Fibroblast of lung (primary cell): ENCODE measurements around the gene EIF3J. TPM values are rescaled to one million over a fixed set of nuclear protein-coding genes. Genes with fewer than 3 reads are reported as not detected.

Experiments
- DNase-seq, 2 donors: peaks; one replicate each; pipeline versions ENCODE4 v3.0.0 to v3.0.0-alpha.2; 2010; ENCODE audit warnings: low read depth in 2 of 2
- H2AFZ ChIP-seq: 2 replicates; pipeline ENCODE4 v1.5.1; 2012; ENCODE audit warnings: low read length, control low read depth, inconsistent platforms
- H3K27ac ChIP-seq: 2 replicates; pipeline ENCODE4 v1.5.1; 2011; ENCODE audit warnings: low read length, control low read depth; ENCODE audit not compliant: insufficient read depth
- H3K27me3 ChIP-seq: 2 replicates; pipeline ENCODE4 v1.5.1; 2011; ENCODE audit warnings: mild to moderate bottlenecking, low read length; ENCODE audit not compliant: control insufficient read depth, insufficient read depth
- H3K36me3 ChIP-seq: 2 replicates; pipeline ENCODE4 v1.5.1; 2011; ENCODE audit warnings: low read length; ENCODE audit not compliant: control insufficient read depth, insufficient read depth
- H3K4me1 ChIP-seq: 2 replicates; pipeline ENCODE4 v1.5.1; 2011; ENCODE audit warnings: low read length; ENCODE audit not compliant: control insufficient read depth, insufficient read depth; ENCODE audit errors: extremely low read depth
- H3K4me2 ChIP-seq: 2 replicates; pipeline ENCODE4 v1.5.1; 2011; ENCODE audit warnings: low read length, control low read depth; ENCODE audit not compliant: insufficient read depth; ENCODE audit errors: extremely low read depth
- H3K4me3 ChIP-seq, 4 experiments: fragments of 200-600 bp in 1 of 4; sonication (generic) in 1 of 4; replicated peaks in 1 of 4; 2 replicates each; pipeline ENCODE4 v1.5.1; 2011 to 2016; ENCODE audit warnings: low read length in 4 of 4, low read depth in 3 of 4, mild to moderate bottlenecking in 3 of 4, control low read depth in 2 of 4, inconsistent platforms in 1 of 4, mixed read lengths in 1 of 4; ENCODE audit not compliant: insufficient read depth in 1 of 4; ENCODE audit errors: control extremely low read depth in 1 of 4
- H3K79me2 ChIP-seq: 2 replicates; pipeline ENCODE4 v1.5.1; 2012; ENCODE audit warnings: mild to moderate bottlenecking, low read length, inconsistent platforms; ENCODE audit not compliant: control insufficient read depth, insufficient read depth
- H3K9ac ChIP-seq: 2 replicates; pipeline ENCODE4 v1.5.1; 2011; ENCODE audit warnings: mild to moderate bottlenecking, low read length, control low read depth; ENCODE audit not compliant: insufficient read depth
- H3K9me3 ChIP-seq: 2 replicates; pipeline ENCODE4 v1.5.1; 2012; ENCODE audit warnings: low read depth, low read length; ENCODE audit not compliant: control insufficient read depth, insufficient read depth
- H4K20me1 ChIP-seq: 2 replicates; pipeline ENCODE4 v1.5.1; 2011; ENCODE audit warnings: low read length; ENCODE audit not compliant: control insufficient read depth, insufficient read depth; ENCODE audit errors: extremely low read depth
- CTCF ChIP-seq, 2 donors: IDR thresholded peaks in 1 of 2; conservative IDR thresholded peaks in 1 of 2; 1 replicate in 1 of 2; 2 replicates in 1 of 2; pipeline ENCODE4 v1.5.1; 2011 to 2012; ENCODE audit warnings: low read length in 2 of 2, control low read depth in 1 of 2, inconsistent platforms in 1 of 2, low read depth in 1 of 2, mild to moderate bottlenecking in 1 of 2
- EZH2 ChIP-seq: IDR thresholded peaks from 2 replicates; pipeline ENCODE4 v1.5.1; 2012; ENCODE audit warnings: low read length, control low read depth, mild to moderate bottlenecking; ENCODE audit errors: missing control alignments
- polyA minus RNA-seq: library from RNA; depleted of rRNA, polyadenylated mRNA; stranded (reverse); fragments of >200 nt; gene quantifications from 2 replicates; pipeline ENCODE4 v1.2.3, GENCODE V29; 2011; ENCODE audit warnings: low replicate concordance
- polyA plus RNA-seq, 2 donors: library from polyadenylated mRNA; depleted of rRNA in 1 of 2; stranded (reverse) in 1 of 2; unstranded in 1 of 2; fragments of >200 nt; gene quantifications; 2 replicates each; pipeline ENCODE4 v1.2.1, GENCODE V29; 2011 to 2012; ENCODE audit warnings: missing spikeins in 1 of 2
- total RNA-seq: library from RNA; depleted of rRNA; stranded (reverse); fragments of >200 nt; gene quantifications from 2 replicates; pipeline ENCODE4 v1.2.1, GENCODE V29; 2014

The EIF3J gene
- total RNA-seq (33.9 and 34.8 TPM in 2 replicates), polyA plus RNA-seq (61.4 and 72.9 TPM in 2 replicates), polyA minus RNA-seq (3.5 and 10.5 TPM in 2 replicates)
- 76.6 and 86.6 TPM in 2 replicates for polyA plus RNA-seq (2012)

GRCh38 chr15:44536962-44537734 is at the start of gene EIF3J:
Gene EIF3J (plus strand): TSS chr15:44537147. CDS start chr15:44537195, 48 bp downstream.
- Histone ChIP-seq H3K79me2 (peaks cover 46% of the 10 kb centered on the region), H3K36me3 (peaks cover 1% of the 10 kb centered on the region), H3K9me3 (no peaks in the 10 kb centered on the region), H3K4me3 (peak within 1 kb of the TSS; percentile 89 to 92 (median 90)), H3K27me3 (no peaks in the 10 kb centered on the region), H3K9ac (peak within 1 kb of the TSS; percentile 93), H4K20me1 (no peaks in the 10 kb centered on the region), H3K4me1 (peaks cover 4% of the 10 kb centered on the region), H3K27ac (peak within 1 kb of the TSS; percentile 97), H2AFZ (peak within 1 kb of the TSS; percentile 74), H3K4me2 (peak within 1 kb of the TSS; percentile 89)
- DNase-seq, result peak; percentile 95 to 96
- no peak for TF ChIP-seq EZH2
- TF ChIP-seq CTCF (conservative IDR thresholded peaks at IDR 0.05 in 1 of 2, IDR thresholded peaks at IDR 0.05 in 1 of 2; ENCODE audit: low read depth in 1 of 2, low read length in 2 of 2), result no peak

GRCh38 chr15:44489464-44489863 is 47.5 kb upstream of the EIF3J start:
- H3K9ac ChIP-seq, result no peak overlapping the region
- no peaks in the 10 kb centered on the region for H4K20me1 ChIP-seq
- peak; percentile 83 to 91 for DNase-seq
- no peaks in the 10 kb centered on the region for H3K27me3 ChIP-seq
- no peak overlapping the region for H3K27ac ChIP-seq
- H2AFZ ChIP-seq, result no peak overlapping the region
- peaks cover 5% of the 10 kb centered on the region for H3K79me2 ChIP-seq
- peaks cover 4% of the 10 kb centered on the region for H3K36me3 ChIP-seq
- peaks cover 7% of the 10 kb centered on the region for H3K4me1 ChIP-seq
- H3K9me3 ChIP-seq, result no peaks in the 10 kb centered on the region
- H3K4me3 ChIP-seq, result no peak overlapping the region
- no peak overlapping the region for H3K4me2 ChIP-seq
- no peak for TF ChIP-seq EZH2
- TF ChIP-seq CTCF (conservative IDR thresholded peaks at IDR 0.05 in 1 of 2, IDR thresholded peaks at IDR 0.05 in 1 of 2; ENCODE audit: low read depth in 1 of 2, low read length in 2 of 2), result no peak

GRCh38 chr15:44490622-44491021 is 46.3 kb upstream of the EIF3J start:
- Histone ChIP-seq H3K9ac (no peak overlapping the region), H3K4me1 (peaks cover 7% of the 10 kb centered on the region), H3K4me3 (no peak overlapping the region), H3K79me2 (peaks cover 5% of the 10 kb centered on the region), H3K27ac (no peak overlapping the region), H3K9me3 (no peaks in the 10 kb centered on the region), H2AFZ (no peak overlapping the region), H3K36me3 (peaks cover 4% of the 10 kb centered on the region), H3K27me3 (no peaks in the 10 kb centered on the region), H4K20me1 (no peaks in the 10 kb centered on the region), H3K4me2 (no peak overlapping the region)
- peak in 1 of 2 donors; percentile 64 for DNase-seq
- TF ChIP-seq CTCF (conservative IDR thresholded peaks at IDR 0.05 in 1 of 2, IDR thresholded peaks at IDR 0.05 in 1 of 2; ENCODE audit: low read depth in 1 of 2, low read length in 2 of 2), result no peak
- TF ChIP-seq EZH2, result no peak
